GM12801 (cell line): ENCODE results near the gene VTI1A.

Source experiments
- CTCF ChIP-seq: IDR thresholded peaks from one replicate; pipeline ENCODE4 v1.5.1; 2011; ENCODE audit warnings: control low read depth; ENCODE audit not compliant: insufficient read length; ENCODE audit errors: extremely low read depth

VTI1A gene

GRCh38 chr10:112689327-112690072 lies 242.5 kb downstream of the VTI1A start:
- no peak for TF ChIP-seq CTCF

GRCh38 chr10:112695539-112695938 lies 248.5 kb downstream of the VTI1A start:
- TF ChIP-seq CTCF: no peak

- no peak for TF ChIP-seq CTCF
These were observed 249.6 kb downstream of the VTI1A start for GRCh38 chr10:112696592-112696991.

- TF ChIP-seq CTCF: no peak
These were observed 251.3 kb downstream of the VTI1A start for GRCh38 chr10:112698133-112698817.

- no peak for TF ChIP-seq CTCF
These were observed 251.8 kb downstream of the VTI1A start for GRCh38 chr10:112698818-112699164.

- no peak for TF ChIP-seq CTCF
These were observed 253.2 kb downstream of the VTI1A start for GRCh38 chr10:112700215-112700671.

- TF ChIP-seq CTCF: no peak
These were observed 254.3 kb downstream of the VTI1A start for GRCh38 chr10:112701211-112701877.
